Vagina (tissue), 2 donors: ENCODE measurements around the gene ACOXL. TPM values are rescaled to one million over a fixed set of nuclear protein-coding genes. Genes with fewer than 3 reads are reported as not detected.

ENCODE experiments used
- DNase-seq, 2 donors: peaks; one replicate each; pipeline ENCODE4 v3.0.0-alpha.2; 2017; ENCODE audit errors: extremely low spot score in 2 of 2
- H3K27ac ChIP-seq: fragments of 200-600 bp; sonication (generic); one replicate; pipeline ENCODE4 v1.5.1; 2019
- H3K27me3 ChIP-seq: fragments of 200-600 bp; sonication (generic); one replicate; pipeline ENCODE4 v1.5.1; 2019
- H3K36me3 ChIP-seq, 2 donors: fragments of 200-600 bp; sonication (generic); one replicate each; pipeline ENCODE4 v1.5.1; 2017 to 2019
- H3K4me1 ChIP-seq: fragments of 200-600 bp; sonication (generic); one replicate; pipeline ENCODE4 v1.5.1; 2019
- H3K4me3 ChIP-seq, 2 donors: fragments of 200-600 bp; sonication (generic); 1 replicate in 1 of 2; 2 replicates in 1 of 2; pipeline ENCODE4 v1.5.1; 2016 to 2019
- H3K9me3 ChIP-seq: fragments of 200-600 bp; sonication (generic); one replicate; pipeline ENCODE4 v1.5.1; 2019
- CTCF ChIP-seq, 3 experiments: fragments of 450-650 bp in 2 of 3; fragments of 200-600 bp in 1 of 3; sonication (generic) in 1 of 3; IDR thresholded peaks; one replicate each; pipeline ENCODE4 v1.5.1; 2017 to 2019; ENCODE audit warnings: antibody characterized with exemption in 3 of 3, mild to moderate bottlenecking in 2 of 3, moderate library complexity in 2 of 3
- POLR2A ChIP-seq, 2 donors: fragments of 450-650 bp; IDR thresholded peaks; one replicate each; pipeline ENCODE4 v1.6.1; 2017; ENCODE audit warnings: antibody characterized with exemption in 2 of 2, mild to moderate bottlenecking in 2 of 2, moderate library complexity in 2 of 2
- POLR2AphosphoS5 ChIP-seq, 2 donors: sonication (generic); formaldehyde crosslinking; IDR thresholded peaks; one replicate each; pipeline ENCODE4 v1.9.0; 2017; ENCODE audit warnings: antibody characterized with exemption in 2 of 2, mild to moderate bottlenecking in 2 of 2, low read depth in 1 of 2; ENCODE audit not compliant: insufficient read depth in 1 of 2
- intact Hi-C: fragments of 100-400 bp; cut with DNase I; formaldehyde crosslinking; loops from one replicate; pipeline ENCODE4 v1.15.1; 2023
- total RNA-seq: library from RNA; depleted of rRNA; stranded (reverse); fragments of >200 nt; gene quantifications from one replicate; pipeline ENCODE4 v1.2.3, GENCODE V29; 2016

The ACOXL gene
- total RNA-seq, 1 donor from 2014 or later: not detected

DNA sequence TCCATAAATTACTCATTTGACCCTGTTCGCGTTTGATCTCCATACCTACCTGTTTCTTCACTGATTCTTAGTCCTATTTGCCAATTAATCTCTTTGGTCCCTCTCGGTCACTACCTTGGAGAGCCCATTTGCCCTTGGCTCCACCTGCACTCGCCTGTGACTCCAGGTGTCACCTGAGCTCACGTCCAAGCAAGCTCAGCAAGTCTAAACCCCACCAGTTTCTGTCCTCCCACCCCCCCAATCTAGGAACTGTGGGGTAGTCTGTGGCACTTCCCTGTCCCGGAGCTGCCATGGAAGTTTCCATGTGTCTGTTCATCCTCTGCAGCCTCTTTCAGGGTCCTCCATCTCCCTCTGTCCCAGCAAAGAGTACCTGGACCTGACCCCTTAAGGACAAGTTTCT, 320.2 kb downstream of the ACOXL start:
- no peaks in the 10 kb centered on the region for H3K27me3 ChIP-seq
- H3K27ac ChIP-seq: no peak overlapping the region
- no peaks in the 10 kb centered on the region for H3K9me3 ChIP-seq
- H3K36me3 ChIP-seq: no peaks in the 10 kb centered on the region
- TF ChIP-seq POLR2A (IDR thresholded peaks at IDR 0.05) (no peak), POLR2AphosphoS5 (IDR thresholded peaks at IDR 0.05; ENCODE audit: insufficient read depth in 1 of 2, low read depth in 1 of 2) (no peak)
- H3K4me1 ChIP-seq: no peaks in the 10 kb centered on the region
- no peak overlapping the region for H3K4me3 ChIP-seq
- no peak for DNase-seq
- intact Hi-C loops: no loop called here

GRCh38 chr2:111053266-111053665, 320.9 kb downstream of the ACOXL start:
- Histone ChIP-seq H3K27ac (no peak overlapping the region), H3K4me3 (no peak overlapping the region), H3K4me1 (no peaks in the 10 kb centered on the region), H3K36me3 (no peaks in the 10 kb centered on the region), H3K9me3 (no peaks in the 10 kb centered on the region), H3K27me3 (no peaks in the 10 kb centered on the region)
- intact Hi-C loops: no loop called here
- DNase-seq: no peak
- no peak for TF ChIP-seq CTCF (IDR thresholded peaks at IDR 0.05)
- TF ChIP-seq POLR2AphosphoS5 (IDR thresholded peaks at IDR 0.05; ENCODE audit: insufficient read depth in 1 of 2, low read depth in 1 of 2): no peak
- no peak for TF ChIP-seq POLR2A (IDR thresholded peaks at IDR 0.05)

- Histone ChIP-seq H3K9me3 (no peaks in the 10 kb centered on the region), H3K27me3 (no peaks in the 10 kb centered on the region), H3K27ac (no peak overlapping the region), H3K36me3 (no peaks in the 10 kb centered on the region), H3K4me1 (no peaks in the 10 kb centered on the region), H3K4me3 (no peak overlapping the region)
- intact Hi-C loops: no loop called here
- TF ChIP-seq POLR2A (IDR thresholded peaks at IDR 0.05): no peak
- no peak for DNase-seq
Observed at GRCh38 chr2:111053825-111054515, 321.6 kb downstream of the ACOXL start.

DNA sequence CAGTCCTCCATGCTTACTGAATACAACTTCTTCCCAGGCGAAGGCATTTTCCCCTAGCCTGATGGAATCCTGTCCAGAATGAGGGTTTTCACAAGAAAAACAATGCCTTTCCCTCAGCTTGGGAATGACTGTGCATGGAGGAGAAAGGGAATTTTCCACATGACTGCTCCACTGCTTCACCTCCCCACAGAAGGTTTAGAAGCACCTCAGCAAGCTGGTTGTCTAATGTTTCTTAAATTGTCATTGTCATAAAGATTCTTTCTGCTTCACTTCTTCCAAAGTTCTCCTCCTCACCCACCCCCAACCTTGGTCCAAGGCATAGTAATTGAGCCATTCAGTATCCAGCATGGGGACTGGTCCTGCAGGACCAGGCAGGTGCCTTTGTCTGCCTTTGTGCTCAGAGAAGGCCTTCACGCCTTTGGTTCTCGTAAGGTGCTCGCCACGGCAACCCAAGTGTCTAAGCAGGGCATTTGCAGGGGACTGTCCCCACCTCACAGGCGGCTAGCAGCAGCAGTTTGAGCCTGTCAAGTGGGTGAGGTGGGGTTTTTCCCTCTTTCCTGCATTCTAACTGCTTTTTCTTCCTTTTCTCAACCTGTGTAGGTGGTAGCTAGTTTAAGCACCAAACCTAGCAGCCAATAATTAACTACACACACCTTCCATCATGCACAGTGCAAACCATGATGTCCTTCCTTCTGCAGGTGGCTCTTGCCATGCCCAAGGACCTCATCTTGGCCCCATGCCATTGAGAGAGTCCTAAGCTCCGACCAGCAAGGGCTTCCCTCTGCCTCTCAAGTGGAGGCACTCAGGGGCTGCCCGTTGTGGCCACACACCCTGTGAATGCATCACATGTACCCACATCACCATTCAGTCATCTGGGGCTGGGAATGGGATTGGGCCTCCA, 322.7 kb downstream of the ACOXL start:
- Histone ChIP-seq H3K4me1 (no peaks in the 10 kb centered on the region), H3K27me3 (no peaks in the 10 kb centered on the region), H3K36me3 (no peaks in the 10 kb centered on the region), H3K4me3 (no peak overlapping the region), H3K27ac (no peak overlapping the region), H3K9me3 (no peaks in the 10 kb centered on the region)
- no peak for TF ChIP-seq POLR2A (IDR thresholded peaks at IDR 0.05)
- no peak for TF ChIP-seq POLR2AphosphoS5 (IDR thresholded peaks at IDR 0.05; ENCODE audit: insufficient read depth in 1 of 2, low read depth in 1 of 2)
- no peak for TF ChIP-seq CTCF (IDR thresholded peaks at IDR 0.05)
- DNase-seq: no peak
- intact Hi-C loops: no loop called here

DNA sequence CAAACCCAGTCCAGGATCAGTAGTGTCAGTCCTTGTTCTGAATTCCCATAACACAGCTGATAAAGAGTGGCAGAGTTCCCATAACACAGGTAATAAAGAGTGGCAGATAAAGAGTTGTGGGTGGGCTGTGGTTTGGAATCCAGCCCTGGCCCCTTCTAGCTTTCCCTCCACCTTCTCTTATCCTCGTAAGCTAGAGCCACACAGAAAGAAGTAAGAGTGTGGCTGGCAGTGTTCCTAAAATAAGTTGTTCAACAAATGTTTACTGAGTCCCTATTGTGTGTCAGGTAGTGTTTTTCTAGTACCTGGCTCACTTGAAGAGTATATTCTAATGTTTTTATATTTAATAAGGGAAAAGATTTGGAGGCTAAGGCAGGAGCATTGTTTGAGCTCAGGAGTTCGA, 323.4 kb downstream of the ACOXL start:
- no peak for DNase-seq
- no peaks in the 10 kb centered on the region for H3K36me3 ChIP-seq
- H3K9me3 ChIP-seq: no peaks in the 10 kb centered on the region
- no peaks in the 10 kb centered on the region for H3K4me1 ChIP-seq
- TF ChIP-seq CTCF (IDR thresholded peaks at IDR 0.05) (no peak), POLR2AphosphoS5 (IDR thresholded peaks at IDR 0.05; ENCODE audit: insufficient read depth in 1 of 2, low read depth in 1 of 2) (no peak), POLR2A (IDR thresholded peaks at IDR 0.05) (no peak)
- no peak overlapping the region for H3K4me3 ChIP-seq
- H3K27ac ChIP-seq: no peak overlapping the region
- H3K27me3 ChIP-seq: no peaks in the 10 kb centered on the region
- intact Hi-C loops: no loop called here

DNA sequence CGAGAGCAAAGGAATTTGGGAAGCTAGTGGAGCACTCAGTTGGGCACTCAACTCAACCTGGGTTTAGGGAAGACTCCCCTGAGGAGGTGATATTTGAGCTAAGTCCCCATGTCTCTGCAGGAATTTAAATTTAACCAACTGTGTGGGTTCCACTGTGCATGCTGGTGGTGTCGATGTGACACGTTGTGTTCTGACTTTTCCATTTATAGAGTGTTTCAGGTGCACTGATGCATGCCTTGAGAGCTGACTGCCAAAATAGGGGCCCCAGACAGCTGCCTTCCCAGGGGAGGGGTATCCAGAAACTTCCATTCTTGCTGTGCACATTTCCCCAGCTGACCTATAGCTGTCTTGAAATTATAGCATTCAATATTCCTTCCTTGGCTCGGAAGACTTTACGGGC, 324.7 kb downstream of the ACOXL start:
- Histone ChIP-seq H3K27ac (no peak overlapping the region), H3K27me3 (no peaks in the 10 kb centered on the region), H3K9me3 (no peaks in the 10 kb centered on the region), H3K36me3 (no peaks in the 10 kb centered on the region), H3K4me3 (no peak overlapping the region), H3K4me1 (no peaks in the 10 kb centered on the region)
- TF ChIP-seq POLR2AphosphoS5 (IDR thresholded peaks at IDR 0.05; ENCODE audit: insufficient read depth in 1 of 2, low read depth in 1 of 2) (no peak), POLR2A (IDR thresholded peaks at IDR 0.05) (no peak), CTCF (IDR thresholded peaks at IDR 0.05) (no peak)
- intact Hi-C loops: no loop called here
- DNase-seq: no peak
